SHP77 treated with DMSO at 0.1 percent for 48 hours (cell line): ENCODE data around the gene PI4KB.
A peak's percentile ranks its signal among the peaks of the same experiment; 100 is the strongest.

Source experiments
- DNase-seq: peaks from one replicate; lab custom pipeline; 2025; lab: John Stamatoyannopoulos, UW

PI4KB gene

DNA sequence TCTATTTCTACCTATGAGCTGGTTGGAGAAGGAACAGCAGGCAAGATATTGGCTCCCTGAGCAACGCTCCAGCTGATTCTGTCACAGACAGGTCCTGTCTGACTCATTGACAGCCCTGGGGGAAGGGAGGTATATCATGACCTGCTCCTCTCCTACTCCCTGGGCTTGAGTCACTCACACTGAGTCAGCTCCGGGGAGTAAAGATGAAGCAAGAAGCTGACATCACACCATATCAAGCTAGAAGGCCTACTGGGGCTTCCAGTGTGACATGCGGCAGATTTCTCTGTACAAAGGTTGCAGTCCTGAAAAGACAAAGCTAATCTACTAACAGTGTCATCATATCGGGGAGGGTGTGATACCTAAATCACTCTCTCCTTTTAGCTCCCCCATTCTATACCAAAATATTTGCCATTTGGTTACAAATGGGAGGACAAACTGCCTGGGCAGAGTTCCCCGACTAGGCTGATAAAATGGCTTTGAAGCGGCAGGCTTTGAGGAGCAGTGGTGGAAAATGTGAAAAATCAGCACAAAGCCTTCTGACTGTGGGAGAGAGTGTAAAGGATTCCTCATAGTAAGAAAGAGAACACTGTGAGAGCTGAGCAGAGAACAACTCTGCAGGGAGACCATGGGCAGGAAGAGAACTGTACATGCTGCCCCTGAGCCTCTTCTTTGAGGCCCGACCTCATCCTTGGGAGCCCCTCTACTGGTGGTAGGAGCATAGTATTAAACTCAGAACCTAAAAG lies 15.5 kb downstream of the PI4KB start:
- no peak for DNase-seq

DNA sequence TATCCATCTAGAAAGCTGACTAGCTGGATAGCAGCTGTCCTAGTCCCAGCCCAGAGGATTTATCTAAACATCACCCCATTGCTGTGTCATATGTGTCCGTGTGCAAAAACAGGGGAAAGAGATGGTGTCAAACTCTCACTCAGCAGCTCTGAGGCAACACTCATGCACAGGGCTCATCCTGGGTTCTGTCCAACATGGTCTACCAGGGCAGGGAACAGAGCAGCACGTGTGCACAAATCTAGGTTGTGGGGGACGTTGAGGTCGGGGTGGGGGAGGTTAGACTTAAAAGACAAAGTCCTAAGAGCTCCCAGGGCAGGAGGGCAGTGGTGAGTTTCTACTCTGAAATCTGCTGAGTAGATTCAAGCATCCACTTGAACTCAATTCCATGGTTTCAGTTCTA lies 16.2 kb downstream of the PI4KB start:
- DNase-seq: no peak

DNA sequence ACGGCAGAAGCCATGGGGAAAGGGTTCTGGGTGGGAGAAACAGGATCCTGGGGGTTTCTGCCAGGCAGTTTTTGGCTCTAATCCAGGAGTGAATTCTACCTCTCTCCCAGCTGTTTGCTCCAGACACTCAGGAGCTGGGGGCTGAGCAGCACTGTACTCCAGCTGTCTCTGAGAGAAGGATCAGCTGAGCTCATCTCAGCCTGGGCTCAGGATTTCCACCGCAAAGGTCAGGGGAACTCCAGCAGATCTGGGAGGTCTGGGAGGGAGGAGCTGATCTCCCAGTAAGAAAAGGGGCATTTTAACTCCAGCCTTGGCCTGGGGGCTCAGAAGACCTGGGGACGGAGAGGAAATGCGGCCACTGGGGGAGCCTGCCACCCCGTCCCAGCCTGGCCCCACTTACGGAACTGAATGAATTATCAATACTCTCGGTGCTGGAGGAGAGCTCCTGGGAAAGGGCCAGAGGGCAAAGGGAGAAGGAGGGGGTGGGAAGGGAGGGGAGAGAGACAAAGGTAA lies 17.3 kb downstream of the PI4KB start:
- no peak for DNase-seq

DNA sequence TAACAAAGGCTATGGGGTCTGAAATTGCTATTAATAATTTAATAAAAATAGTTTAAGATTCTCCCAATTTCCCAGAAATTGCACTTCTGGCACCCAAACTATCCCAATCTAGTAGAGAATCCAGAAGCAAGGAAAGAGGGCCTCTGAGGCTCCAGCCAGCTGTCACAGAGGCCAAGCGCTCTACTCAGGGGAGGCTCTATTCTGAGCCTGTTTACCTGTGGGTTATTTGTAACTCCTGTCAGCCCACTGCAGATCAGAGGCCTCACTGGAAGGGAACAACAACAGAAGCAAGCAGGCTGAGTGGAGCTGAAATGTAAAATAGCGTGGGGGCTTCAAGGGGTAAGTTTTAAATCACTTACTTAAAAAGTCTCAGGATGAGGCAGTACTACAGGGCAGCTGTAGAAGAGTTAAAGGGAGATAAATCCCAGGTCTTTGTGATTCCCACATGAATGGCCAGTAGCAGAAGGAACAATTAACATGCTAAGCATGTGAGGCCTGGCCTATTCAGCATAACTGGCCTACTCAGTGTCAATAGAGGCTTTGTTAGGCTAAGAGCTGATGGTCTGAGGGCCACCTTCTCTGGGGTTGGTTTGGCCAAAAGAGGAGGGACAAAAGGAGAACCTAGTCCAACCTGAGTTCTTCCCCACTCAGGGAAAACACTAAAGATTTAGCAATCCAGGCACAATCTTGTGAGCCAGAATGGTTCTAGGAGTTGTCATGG lies 32.3 kb downstream of the PI4KB start:
- DNase-seq: no peak

DNA sequence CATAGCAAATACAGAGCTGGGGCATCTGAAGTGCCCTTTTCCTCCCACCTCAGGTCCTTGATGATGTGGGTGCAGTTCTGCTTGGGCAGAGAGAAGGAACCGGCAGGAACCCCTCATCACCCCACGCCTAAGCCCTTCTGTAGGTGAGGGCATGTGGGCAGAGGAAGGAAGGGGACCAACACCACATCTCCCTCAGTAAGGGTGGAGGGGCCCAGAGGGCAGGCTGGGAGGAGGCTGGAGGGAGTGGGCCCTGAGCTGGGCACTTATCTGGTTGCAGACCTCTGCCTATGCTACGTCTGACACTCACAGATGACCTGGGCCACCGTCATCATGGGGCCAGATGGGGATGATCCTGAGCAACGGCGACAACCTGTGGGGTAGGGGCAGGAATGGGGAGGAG lies 34.1 kb downstream of the PI4KB start:
- no peak for DNase-seq

DNA sequence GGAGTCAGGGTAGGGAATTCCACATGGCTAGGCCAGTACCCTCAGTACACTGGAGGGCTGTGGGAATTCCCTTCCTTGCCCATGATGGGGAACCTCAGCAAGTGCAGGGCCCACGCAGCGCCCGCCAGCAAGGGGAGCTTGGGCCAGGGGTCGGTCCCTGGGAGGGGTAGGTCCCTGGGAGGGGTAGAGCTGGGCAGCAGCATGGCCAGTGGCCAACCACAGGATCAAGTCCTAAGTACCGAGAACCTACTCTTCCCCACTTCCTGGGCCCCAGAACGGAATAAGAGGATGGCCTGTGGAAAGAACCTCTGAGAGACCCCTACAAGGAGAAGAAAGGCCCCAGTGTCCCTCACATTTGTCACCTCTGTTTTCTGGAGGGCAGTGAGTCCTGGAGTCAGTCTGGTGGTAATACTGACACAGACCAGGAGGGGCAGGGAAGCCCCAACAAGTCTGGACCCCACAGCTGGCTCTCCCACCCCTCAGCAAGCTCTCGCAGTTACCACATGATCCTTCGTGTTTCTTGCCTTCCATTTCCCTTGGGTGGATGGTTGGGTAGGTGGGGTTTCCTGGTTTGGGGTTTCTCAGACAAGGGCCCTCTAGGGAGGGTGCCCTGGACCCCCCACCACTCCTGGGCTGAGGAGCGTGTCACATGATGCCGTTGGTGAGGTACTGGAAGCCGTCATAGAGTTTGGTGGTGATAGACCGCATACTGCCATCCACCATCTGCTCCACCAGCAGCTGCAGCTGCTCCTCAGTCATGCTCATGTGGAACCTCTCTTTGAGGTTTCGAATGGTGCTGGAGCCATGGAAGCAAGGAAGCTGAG lies 34.8 kb downstream of the PI4KB start:
- DNase-seq: no peak

DNA sequence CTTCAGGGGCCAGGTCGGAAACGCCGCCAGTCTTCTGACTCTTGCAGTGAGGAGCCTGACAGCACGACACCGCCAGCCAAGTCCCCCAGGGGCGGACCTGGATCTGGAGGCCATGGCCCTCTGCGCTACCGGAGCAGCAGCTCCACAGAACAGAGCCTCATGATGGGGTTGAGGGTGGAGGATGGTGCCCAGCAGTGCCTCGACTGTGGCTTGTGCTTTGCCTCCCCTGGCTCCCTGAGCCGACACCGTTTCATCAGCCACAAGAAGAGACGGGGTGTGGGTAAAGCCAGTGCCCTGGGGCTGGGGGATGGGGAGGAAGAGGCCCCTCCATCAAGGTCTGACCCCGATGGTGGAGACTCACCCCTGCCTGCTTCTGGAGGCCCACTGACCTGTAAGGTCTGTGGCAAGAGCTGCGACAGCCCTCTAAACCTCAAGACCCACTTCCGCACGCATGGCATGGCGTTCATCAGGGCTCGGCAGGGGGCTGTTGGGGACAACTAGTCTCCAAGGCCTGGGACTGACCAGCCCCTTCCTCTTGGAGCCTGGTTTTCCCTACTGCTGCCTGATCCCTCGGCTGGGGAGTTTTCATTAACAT lies 36.4 kb downstream of the PI4KB start:
- no peak for DNase-seq

DNA sequence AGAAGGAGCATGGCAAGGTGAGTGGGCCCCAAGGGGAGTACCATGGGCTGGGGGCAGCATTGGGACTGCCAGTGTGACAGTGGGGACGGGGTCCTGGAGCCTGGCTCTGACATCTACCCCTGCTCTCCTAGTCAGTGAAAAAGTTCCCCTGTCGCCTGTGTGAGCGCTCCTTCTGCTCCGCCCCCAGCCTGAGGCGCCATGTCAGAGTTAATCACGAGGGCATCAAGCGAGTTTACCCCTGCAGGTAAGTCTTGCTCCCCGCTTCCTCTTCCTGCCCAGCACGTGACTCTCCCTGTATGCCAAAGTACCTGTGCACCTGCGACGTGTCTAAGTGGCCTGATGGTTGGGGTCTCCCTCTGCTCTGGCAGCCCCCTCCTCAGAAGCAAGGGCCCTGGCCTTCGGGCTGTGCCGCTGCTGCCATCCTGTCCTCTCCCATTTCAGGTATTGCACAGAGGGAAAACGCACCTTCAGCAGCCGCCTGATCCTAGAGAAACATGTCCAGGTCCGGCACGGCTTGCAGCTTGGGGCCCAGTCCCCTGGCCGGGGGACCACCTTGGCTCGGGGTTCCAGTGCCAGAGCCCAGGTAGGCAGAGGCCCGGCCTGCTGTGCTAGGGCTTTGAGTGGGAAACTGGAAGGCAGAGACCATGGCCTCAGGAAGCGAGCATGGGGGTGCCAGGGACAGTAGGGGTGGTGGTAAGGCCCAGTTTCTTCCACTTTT lies 37.1 kb downstream of the PI4KB start:
- DNase-seq: no peak

DNA sequence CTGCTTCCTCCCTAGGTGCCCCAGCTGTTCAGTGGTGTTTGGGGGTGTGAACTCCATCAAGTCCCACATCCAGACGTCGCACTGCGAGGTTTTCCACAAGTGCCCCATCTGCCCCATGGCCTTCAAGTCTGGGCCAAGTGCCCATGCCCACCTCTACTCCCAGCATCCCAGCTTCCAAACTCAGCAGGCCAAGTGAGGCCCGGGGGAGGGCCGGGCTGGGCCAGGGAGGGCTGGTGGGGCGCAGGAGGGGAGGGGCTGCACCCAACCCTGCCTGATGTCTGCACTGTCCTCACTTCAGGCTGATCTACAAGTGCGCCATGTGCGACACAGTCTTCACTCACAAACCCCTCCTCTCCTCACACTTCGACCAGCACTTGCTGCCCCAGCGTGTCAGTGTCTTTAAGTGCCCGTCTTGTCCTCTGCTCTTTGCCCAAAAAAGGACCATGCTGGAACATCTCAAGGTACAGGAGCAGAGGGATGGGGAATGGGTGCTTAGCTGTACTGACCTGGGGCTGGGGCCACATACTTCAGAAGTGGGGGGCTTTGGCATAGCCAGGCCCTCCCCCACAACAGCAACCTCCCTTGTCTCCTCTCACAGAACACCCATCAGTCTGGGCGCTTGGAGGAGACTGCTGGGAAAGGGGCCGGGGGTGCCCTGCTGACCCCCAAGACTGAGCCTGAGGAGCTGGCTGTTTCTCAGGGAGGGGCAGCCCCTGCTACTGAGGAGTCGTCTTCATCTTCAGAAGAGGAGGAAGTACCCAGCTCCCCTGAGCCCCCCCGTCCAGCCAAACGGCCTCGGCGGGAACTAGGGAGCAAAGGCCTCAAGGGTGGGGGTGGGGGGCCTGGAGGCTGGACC lies 37.9 kb downstream of the PI4KB start:
- DNase-seq: no peak

DNA sequence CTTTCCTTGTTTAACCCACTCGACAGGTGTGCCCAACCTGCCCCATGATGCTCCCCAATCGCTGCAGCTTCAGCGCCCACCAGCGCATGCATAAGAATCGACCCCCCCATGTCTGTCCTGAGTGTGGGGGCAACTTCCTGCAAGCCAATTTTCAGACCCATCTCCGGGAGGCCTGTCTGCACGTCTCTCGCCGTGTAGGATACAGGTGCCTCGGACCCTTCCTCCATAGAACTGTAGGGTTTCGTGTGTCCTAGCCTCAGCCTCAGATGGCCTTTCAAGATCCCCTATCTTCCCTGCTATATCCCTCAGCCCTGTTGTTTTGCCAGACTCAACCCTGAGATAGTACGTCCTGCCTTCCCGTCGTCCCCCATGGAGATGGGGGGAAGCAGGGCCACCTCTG lies 38.7 kb downstream of the PI4KB start:
- no peak for DNase-seq

DNA sequence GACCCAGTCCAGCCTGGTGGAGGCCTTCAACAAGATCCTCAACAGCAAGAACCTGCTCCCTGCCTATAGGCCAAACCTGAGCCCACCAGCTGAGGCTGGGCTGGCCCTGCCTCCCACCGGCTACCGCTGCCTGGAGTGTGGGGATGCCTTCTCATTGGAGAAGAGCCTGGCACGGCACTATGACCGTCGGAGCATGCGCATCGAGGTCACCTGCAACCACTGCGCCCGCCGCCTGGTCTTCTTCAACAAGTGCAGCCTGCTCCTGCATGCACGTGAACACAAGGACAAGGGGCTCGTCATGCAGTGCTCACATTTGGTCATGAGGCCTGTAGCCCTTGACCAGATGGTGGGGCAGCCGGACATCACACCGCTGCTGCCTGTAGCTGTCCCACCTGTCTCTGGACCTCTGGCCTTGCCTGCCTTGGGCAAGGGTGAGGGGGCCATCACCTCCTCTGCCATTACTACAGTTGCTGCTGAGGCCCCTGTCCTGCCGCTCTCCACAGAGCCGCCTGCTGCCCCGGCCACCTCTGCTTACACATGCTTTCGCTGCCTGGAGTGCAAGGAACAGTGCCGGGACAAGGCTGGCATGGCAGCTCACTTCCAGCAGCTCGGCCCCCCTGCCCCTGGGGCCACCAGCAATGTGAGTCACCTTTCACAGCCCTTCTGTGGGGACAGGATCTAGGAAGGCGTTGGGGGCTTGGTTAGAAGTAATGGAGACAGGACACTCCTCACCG lies 39.3 kb downstream of the PI4KB start:
- DNase-seq: no peak

DNA sequence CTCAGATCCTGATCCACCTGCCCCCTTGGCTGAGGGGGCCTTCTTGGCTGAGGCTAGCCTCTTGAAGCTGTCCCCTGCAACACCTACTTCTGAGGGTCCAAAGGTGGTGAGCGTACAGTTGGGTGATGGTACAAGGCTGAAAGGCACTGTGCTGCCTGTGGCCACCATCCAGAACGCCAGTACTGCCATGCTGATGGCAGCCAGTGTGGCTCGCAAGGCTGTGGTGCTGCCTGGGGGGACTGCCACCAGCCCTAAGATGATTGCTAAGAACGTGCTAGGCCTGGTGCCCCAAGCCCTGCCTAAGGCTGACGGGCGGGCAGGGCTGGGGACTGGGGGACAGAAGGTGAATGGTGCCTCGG lies 39.9 kb downstream of the PI4KB start:
- no peak for DNase-seq

DNA sequence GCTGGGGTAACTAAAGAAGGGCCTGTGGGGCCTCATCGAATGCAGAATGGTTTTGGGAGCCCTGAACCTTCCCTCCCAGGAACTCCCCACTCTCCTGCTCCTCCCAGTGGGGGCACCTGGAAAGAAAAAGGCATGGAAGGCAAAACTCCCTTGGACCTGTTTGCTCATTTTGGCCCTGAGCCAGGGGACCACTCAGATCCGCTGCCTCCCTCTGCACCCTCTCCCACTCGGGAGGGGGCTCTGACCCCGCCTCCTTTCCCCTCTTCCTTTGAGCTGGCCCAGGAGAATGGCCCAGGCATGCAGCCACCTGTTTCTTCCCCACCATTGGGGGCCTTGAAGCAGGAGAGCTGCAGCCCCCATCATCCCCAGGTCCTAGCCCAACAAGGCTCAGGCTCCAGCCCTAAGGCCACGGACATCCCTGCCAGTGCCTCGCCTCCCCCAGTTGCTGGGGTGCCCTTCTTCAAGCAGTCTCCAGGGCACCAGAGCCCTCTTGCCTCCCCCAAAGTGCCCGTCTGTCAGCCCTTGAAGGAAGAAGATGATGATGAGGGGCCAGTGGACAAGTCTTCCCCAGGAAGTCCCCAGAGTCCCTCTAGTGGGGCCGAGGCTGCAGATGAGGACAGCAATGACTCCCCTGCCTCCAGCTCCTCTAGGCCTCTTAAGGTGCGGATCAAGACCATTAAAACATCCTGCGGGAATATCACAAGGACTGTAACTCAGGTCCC lies 40.4 kb downstream of the PI4KB start:
- DNase-seq: no peak

DNA sequence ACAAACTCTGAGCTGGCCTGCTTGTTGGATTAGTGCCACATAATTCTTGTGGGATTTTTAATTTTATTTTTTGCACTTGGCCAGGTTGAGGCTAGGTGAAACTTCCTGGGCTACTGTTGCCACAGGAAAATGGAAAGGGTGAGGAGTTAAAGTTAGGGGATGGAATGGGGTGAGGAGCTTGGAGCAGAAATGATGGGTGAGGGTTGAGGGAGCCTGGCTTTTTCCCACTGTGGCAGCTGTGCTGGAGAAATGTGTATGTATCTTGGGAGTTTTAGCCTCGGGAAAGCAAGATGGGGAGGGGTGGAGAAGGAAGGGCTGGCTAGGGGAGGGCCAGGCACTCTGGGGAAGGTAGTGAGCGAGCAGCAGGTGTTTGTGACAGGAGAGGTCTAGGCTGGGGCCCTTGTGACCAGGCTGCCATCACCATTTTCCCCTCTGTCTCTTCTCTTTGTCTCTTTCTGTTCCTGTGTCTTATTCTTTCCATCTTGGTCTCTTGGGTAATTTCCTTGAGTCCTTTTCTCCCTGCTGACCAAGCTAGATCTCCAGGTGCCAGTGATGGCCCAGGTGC lies 43.1 kb downstream of the PI4KB start:
- DNase-seq: no peak

DNA sequence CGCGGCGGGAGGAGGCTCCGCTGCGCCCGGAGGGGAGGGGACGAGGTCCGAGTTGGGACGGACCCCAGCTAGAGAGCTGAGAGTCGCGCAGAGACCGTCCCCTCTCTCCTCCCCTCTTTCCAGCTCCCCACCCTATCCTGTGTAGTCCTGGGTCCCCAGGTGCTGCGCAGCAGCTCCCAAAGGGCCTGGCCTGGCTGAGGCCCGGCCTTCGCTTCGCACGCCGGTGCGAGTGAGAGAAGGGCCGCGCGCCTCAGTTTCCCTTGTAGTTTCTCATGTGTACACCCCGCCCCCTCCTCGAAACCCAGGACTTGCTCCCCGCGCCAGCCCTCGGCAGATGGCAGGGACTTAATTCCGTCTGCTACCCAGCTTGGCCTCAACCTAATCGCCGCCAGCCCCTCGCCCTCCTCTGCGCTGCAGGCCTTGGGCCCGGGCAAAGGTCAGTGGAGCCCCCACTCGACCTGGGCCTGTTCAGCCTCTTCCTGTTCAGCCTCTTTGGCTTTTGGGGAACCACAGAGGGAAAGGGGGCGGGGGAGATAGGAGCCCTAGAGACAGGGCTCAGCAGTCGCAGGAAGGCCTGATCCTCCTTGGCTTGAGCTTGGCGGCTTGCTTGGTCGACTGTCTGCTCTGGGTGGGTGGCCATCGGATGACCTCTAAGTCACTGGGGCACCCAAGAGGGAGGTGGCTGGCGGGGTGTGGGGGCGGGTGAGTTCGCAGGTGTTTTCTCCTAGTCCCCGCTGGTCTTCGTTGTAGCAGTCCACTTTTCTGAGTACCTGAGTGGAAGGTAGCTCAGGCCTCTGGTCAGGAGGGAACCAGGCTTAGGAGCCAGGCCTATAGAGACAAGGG lies 44.1 kb downstream of the PI4KB start:
- DNase-seq: no peak

DNA sequence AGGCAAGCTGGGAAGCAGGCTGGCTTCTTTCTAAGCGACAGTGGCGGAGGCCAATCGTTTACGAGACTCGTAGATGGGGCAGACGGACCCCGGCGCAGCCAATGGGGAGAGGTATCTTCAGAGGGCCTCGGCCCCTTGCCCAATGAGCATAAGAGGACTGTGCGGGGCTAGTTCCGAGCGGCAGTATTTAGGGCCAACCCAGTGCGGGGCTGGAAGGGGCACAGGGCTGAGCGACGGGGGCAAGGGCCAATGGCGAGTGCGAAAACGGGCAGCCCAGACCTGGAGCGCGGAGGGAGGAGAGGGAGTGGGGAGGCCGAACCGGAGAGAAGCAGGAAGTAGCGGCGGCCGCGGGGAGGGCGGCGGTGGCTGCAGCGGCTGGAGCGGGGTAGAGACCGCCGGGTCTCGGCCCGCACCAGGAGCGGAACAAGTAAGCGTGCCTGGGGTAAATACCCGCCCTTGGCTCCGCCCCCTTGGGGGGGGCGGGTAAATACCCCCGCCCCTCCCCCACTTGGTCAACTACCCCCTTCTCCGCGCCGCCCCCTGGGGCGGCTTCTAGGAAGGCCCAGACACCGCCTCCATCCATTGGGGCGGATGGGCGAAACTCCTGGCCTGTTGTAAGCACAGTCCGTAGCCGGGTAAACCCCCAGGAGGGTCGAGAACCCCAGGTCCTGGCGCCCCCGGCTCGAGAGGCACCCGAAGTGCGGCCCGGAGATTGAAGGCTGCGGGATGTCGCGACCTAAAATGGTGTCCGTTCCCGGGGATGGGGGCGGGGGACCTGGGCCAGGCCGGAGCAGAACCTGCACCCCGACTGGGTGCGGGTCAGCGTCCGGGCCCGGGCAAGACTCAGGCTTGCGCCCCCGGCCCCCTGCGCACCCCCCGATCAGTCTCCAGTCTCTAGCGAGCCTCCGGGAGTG lies 45.0 kb downstream of the PI4KB start, which contains the start of gene ZNF687:
Gene ZNF687, plus strand, starts transcription at position 331 of the 914 bp plus-strand sequence. CDS start 3,993 bp downstream, outside the sequence.
- peak; percentile 100 for DNase-seq
